HepG2 (cell line): ENCODE data around the gene SERINC2. TPM values are rescaled to one million over a fixed set of nuclear protein-coding genes. Genes with fewer than 3 reads are reported as not detected.

Source experiments
- ELF4 ChIP-seq: sonication (generic); formaldehyde crosslinking; IDR thresholded peaks from 2 replicates; pipeline ENCODE4 v1.5.0; 2020; ENCODE audit warnings: missing genetic modification reagents, mild to moderate bottlenecking, moderate library complexity, borderline replicate concordance
- ETS1 ChIP-seq: sonication (generic); formaldehyde crosslinking; IDR thresholded peaks from 2 replicates; pipeline ENCODE4 v1.4.0; 2020; ENCODE audit warnings: missing genetic modification reagents
- FOXA1 ChIP-seq, 2 experiments: fragments of 450-650 bp in 1 of 2; sonication (generic) in 1 of 2; formaldehyde crosslinking in 1 of 2; IDR thresholded peaks; 2 replicates each; pipeline versions ENCODE4 v1.4.0 to v1.6.1; 2016 to 2020; ENCODE audit warnings: missing genetic modification reagents in 1 of 2
- HNRNPUL1 ChIP-seq: fragments of 200-400 bp; formaldehyde crosslinking; IDR thresholded peaks from 2 replicates; pipeline ENCODE4 v1.6.1; 2017; ENCODE audit warnings: low read depth, mild to moderate bottlenecking, low read length, moderate library complexity
- PITX1 ChIP-seq: sonication (generic); formaldehyde crosslinking; IDR thresholded peaks from 2 replicates; pipeline ENCODE4 v1.5.1; 2020; ENCODE audit warnings: mild to moderate bottlenecking, missing genetic modification reagents
- THAP8 ChIP-seq: sonication (generic); formaldehyde crosslinking; IDR thresholded peaks from 2 replicates; pipeline ENCODE4 v1.5.1; 2020; ENCODE audit warnings: missing genetic modification reagents, mild to moderate bottlenecking, borderline replicate concordance
- TRIM22 ChIP-seq: fragments of 450-650 bp; IDR thresholded peaks from 2 replicates; pipeline ENCODE4 v1.6.1; 2017
- ZFP90 ChIP-seq: sonication (generic); formaldehyde crosslinking; IDR thresholded peaks from 2 replicates; pipeline ENCODE4 v1.8.0; 2022; ENCODE audit warnings: missing genetic modification reagents, mild to moderate bottlenecking, inconsistent platforms, borderline replicate concordance
- ZNF263 ChIP-seq: sonication (generic); formaldehyde crosslinking; IDR thresholded peaks from 2 replicates; pipeline ENCODE4 v1.4.0; 2020; ENCODE audit warnings: missing genetic modification reagents
- ZNF318 ChIP-seq: sonication (generic); formaldehyde crosslinking; IDR thresholded peaks from 2 replicates; pipeline ENCODE4 v1.4.0; 2020; ENCODE audit warnings: mild to moderate bottlenecking, missing genetic modification reagents
- ZNF782 ChIP-seq: sonication (generic); formaldehyde crosslinking; IDR thresholded peaks from 2 replicates; pipeline ENCODE4 v1.4.0; 2020; ENCODE audit warnings: missing genetic modification reagents, mild to moderate bottlenecking, borderline replicate concordance
- polyA plus RNA-seq, 8 experiments: library from polyadenylated mRNA; depleted of rRNA in 3 of 8; stranded (reverse) in 7 of 8; unstranded in 1 of 8; fragments of >200 nt; fragmentation: Illumina TruSeq in 4 of 8; extraction: Trizol in 4 of 8; gene quantifications; 2 replicates each; pipeline versions ENCODE4 v1.2.1 to v1.2.3, GENCODE V29; 2011 to 2016; ENCODE audit warnings: low read depth in 4 of 8, missing spikeins in 1 of 8, mixed read lengths in 1 of 8; ENCODE audit not compliant: insufficient read depth in 1 of 8
- total RNA-seq, 5 experiments: library from RNA; depleted of rRNA; stranded (reverse); fragments of >200 nt; fragmentation: Illumina TruSeq; extraction: Trizol; gene quantifications; 2 replicates each; pipeline ENCODE4 v1.2.3, GENCODE V29; 2016; ENCODE audit warnings: low read depth in 1 of 5

Gene SERINC2
- total and polyA plus RNA-seq, 2 of the 13 experiments (the other 11 are each of a cell fraction or from before 2014, with no cell fraction given), result 4.8 to 126 TPM

- no peak for TF ChIP-seq ZNF318 (CRISPR knock-in tag)
- no peak for TF ChIP-seq ELF4 (CRISPR knock-in tag)
- no peak for TF ChIP-seq FOXA1 (IDR thresholded peaks at IDR 0.05)
- TF ChIP-seq FOXA1 (CRISPR knock-in tag; IDR thresholded peaks at IDR 0.05), result no peak
- TF ChIP-seq TRIM22, result no peak
- no peak for TF ChIP-seq HNRNPUL1
- no peak for TF ChIP-seq ETS1 (CRISPR knock-in tag)
- TF ChIP-seq ZNF263, result no peak
- no peak for TF ChIP-seq THAP8
- TF ChIP-seq PITX1 (CRISPR knock-in tag), result peak; percentile 86; the same call in 1 of the 2 replicates
- TF ChIP-seq ZNF782, result no peak
- TF ChIP-seq ZFP90 (CRISPR knock-in tag), result peak; percentile 41; the same call in 1 of the 2 replicates
Observed at GRCh38 chr1:31441073-31441472, 28.1 kb downstream of the SERINC2 start (continued).
